Endothelial cell of umbilical vein (primary cell): ENCODE data around the gene RDH13. TPM values are rescaled to one million over a fixed set of nuclear protein-coding genes. Genes with fewer than 3 reads are reported as not detected.
"Not testable (repeated sequence)": the region's sequence is repeated elsewhere in the genome, so short reads cannot be mapped to it uniquely, and the experiment has no call there.

Experiments
- BruUV-seq: library from RNA; stranded (reverse); fragments of 400-500 nt; replicated peaks from 2 replicates; lab custom pipeline; 2021; lab: Mats Ljungman, UMichigan
- CTCF ChIA-PET: fragments of 300-600, 350-600 bp; sonication (Branson Sonifier 250); formaldehyde crosslinking; loops from one replicate; lab custom pipeline; 2021; ENCODE audit warnings: antibody characterized with exemption, inconsistent platforms; lab: Charles Lee
- POLR2A ChIA-PET: fragments of 300-600, 350-600 bp; sonication (Branson Sonifier 250); formaldehyde crosslinking; loops from one replicate; lab custom pipeline; 2021; ENCODE audit warnings: antibody characterized with exemption, inconsistent platforms; lab: Charles Lee
- DNase-seq: peaks from one replicate; pipeline ENCODE4 v3.0.0-alpha.2; 2011; ENCODE audit warnings: low read depth, low spot score
- FAIRE-seq: peaks from 2 replicates; lab custom pipeline; 2011; peaks lifted over from hg19 to GRCh38; lab: Jason Lieb, UNC
- H2AFZ ChIP-seq: 2 replicates; pipeline ENCODE4 v1.6.0; 2012; ENCODE audit warnings: low read depth, low read length, control low read depth, inconsistent platforms
- H3K27ac ChIP-seq: 2 replicates; pipeline ENCODE4 v1.5.1; 2011; ENCODE audit warnings: low read depth, mild to moderate bottlenecking, control low read depth, low read length, moderate library complexity; ENCODE audit not compliant: insufficient read depth
- H3K27me3 ChIP-seq, 2 experiments: 2 replicates each; pipeline versions ENCODE4 v1.6.0 to v1.6.1; 2011; ENCODE audit warnings: low read length in 2 of 2, mixed read lengths in 1 of 2; ENCODE audit not compliant: control insufficient read depth in 2 of 2, insufficient read depth in 2 of 2
- H3K36me3 ChIP-seq, 2 experiments: 2 replicates in 1 of 2; 3 replicates in 1 of 2; pipeline ENCODE4 v1.5.1; 2011; ENCODE audit warnings: low read length in 2 of 2, mild to moderate bottlenecking in 1 of 2, moderate library complexity in 1 of 2; ENCODE audit not compliant: control insufficient read depth in 2 of 2, insufficient read depth in 2 of 2; ENCODE audit errors: extremely low read depth in 1 of 2
- H3K4me1 ChIP-seq: 3 replicates; pipeline ENCODE4 v1.5.1; 2011; ENCODE audit warnings: mild to moderate bottlenecking, low read length; ENCODE audit not compliant: control insufficient read depth, insufficient read depth; ENCODE audit errors: extremely low read depth
- H3K4me2 ChIP-seq: 2 replicates; pipeline ENCODE4 v1.6.1; 2011; ENCODE audit warnings: low read length, control low read depth, mixed read lengths; ENCODE audit not compliant: insufficient read depth
- H3K4me3 ChIP-seq, 3 experiments: fragments of 200-600 bp in 1 of 3; sonication (generic), shearing (Covaris generic) in 1 of 3; replicated peaks in 1 of 3; 2 replicates each; pipeline ENCODE4 v1.5.1; 2011 to 2016; ENCODE audit warnings: control low read depth in 3 of 3, low read length in 3 of 3, mild to moderate bottlenecking in 2 of 3, inconsistent platforms in 1 of 3, low read depth in 1 of 3, moderate library complexity in 1 of 3; ENCODE audit not compliant: insufficient read depth in 1 of 3
- H3K79me2 ChIP-seq: 2 replicates; pipeline ENCODE4 v1.6.0; 2012; ENCODE audit warnings: low read length, inconsistent platforms; ENCODE audit not compliant: control insufficient read depth, insufficient read depth
- H3K9ac ChIP-seq: replicated peaks from 2 replicates; pipeline ENCODE3; 2011; ENCODE audit warnings: low read length, control low read depth; ENCODE audit not compliant: insufficient read depth; ENCODE audit errors: extremely low read depth
- H3K9me1 ChIP-seq: replicated peaks from 3 replicates; pipeline ENCODE4 v1.6.0; 2011; ENCODE audit warnings: mild to moderate bottlenecking, low read length; ENCODE audit not compliant: control insufficient read depth, insufficient read depth; ENCODE audit errors: extremely low read depth
- H3K9me3 ChIP-seq: replicated peaks from 2 replicates; pipeline ENCODE4 v1.5.1; 2012; ENCODE audit warnings: low read length, inconsistent platforms; ENCODE audit not compliant: control insufficient read depth, insufficient read depth
- H4K20me1 ChIP-seq: replicated peaks from 2 replicates; pipeline ENCODE3; 2011; ENCODE audit warnings: mild to moderate bottlenecking, low read length; ENCODE audit not compliant: control insufficient read depth, insufficient read depth; ENCODE audit errors: extremely low read depth
- EZH2 ChIP-seq: IDR thresholded peaks from 2 replicates; pipeline ENCODE4 v1.6.1; 2012; ENCODE audit warnings: borderline replicate concordance, low read depth, mild to moderate bottlenecking, moderate library complexity, low read length, inconsistent platforms; ENCODE audit not compliant: severe bottlenecking
- FOS ChIP-seq: IDR thresholded peaks from 2 replicates; pipeline ENCODE4 v1.6.1; 2011; ENCODE audit warnings: mild to moderate bottlenecking, low read length, moderate library complexity, borderline replicate concordance; ENCODE audit not compliant: insufficient read depth
- JUN ChIP-seq: IDR thresholded peaks from 2 replicates; pipeline ENCODE4 v1.6.1; 2011; ENCODE audit warnings: borderline replicate concordance, low read depth; ENCODE audit not compliant: insufficient read length, insufficient read depth
- POLR2AphosphoS5 ChIP-seq: IDR thresholded peaks from 2 replicates; pipeline ENCODE4 v1.6.1; 2012; ENCODE audit warnings: low read depth, mild to moderate bottlenecking, control low read depth, low read length, moderate library complexity; ENCODE audit not compliant: insufficient read depth
- dilution Hi-C: fragments of 300-500 bp; cut with MboI; formaldehyde crosslinking; loops from one replicate; pipeline ENCODE4 v1.15.0; 2019; ENCODE audit warnings: low sequenced_read_pairs; ENCODE audit not compliant: extremely low pct_ligation_motif_present
- intact Hi-C: fragments of 100-400 bp; cut with micrococcal nuclease; formaldehyde crosslinking; loops from one replicate; pipeline ENCODE4 v1.10.0; 2022
- polyA plus RNA-seq, 4 experiments: library from polyadenylated mRNA; depleted of rRNA in 3 of 4; stranded (reverse) in 3 of 4; unstranded in 1 of 4; fragments of >200 nt; gene quantifications; 2 replicates each; pipeline versions ENCODE4 v1.2.1 to v1.2.3, GENCODE V29; 2011 to 2012; ENCODE audit warnings: missing spikeins in 1 of 4
- total RNA-seq: library from RNA; stranded (reverse); gene quantifications from 2 replicates; pipeline ENCODE4 v1.2.3, GENCODE V29; 2021
- TF ChIP-seq, protein P1 (sequence below), 2 donors: IDR thresholded peaks; 1 replicate in 1 of 2; 2 replicates in 1 of 2; pipeline ENCODE4 v1.5.1; 2011; ENCODE audit warnings: low read length in 2 of 2, mild to moderate bottlenecking in 2 of 2, moderate library complexity in 2 of 2, control low read depth in 1 of 2, inconsistent platforms in 1 of 2, low read depth in 1 of 2; ENCODE audit not compliant: insufficient read depth in 1 of 2; ENCODE audit errors: extremely low read depth in 1 of 2

The RDH13 gene
- total and polyA plus RNA-seq, 2 donors (not counting 3 experiments of a cell fraction or from before 2014, with no cell fraction given) = 8.7 to 19.6 TPM

DNA sequence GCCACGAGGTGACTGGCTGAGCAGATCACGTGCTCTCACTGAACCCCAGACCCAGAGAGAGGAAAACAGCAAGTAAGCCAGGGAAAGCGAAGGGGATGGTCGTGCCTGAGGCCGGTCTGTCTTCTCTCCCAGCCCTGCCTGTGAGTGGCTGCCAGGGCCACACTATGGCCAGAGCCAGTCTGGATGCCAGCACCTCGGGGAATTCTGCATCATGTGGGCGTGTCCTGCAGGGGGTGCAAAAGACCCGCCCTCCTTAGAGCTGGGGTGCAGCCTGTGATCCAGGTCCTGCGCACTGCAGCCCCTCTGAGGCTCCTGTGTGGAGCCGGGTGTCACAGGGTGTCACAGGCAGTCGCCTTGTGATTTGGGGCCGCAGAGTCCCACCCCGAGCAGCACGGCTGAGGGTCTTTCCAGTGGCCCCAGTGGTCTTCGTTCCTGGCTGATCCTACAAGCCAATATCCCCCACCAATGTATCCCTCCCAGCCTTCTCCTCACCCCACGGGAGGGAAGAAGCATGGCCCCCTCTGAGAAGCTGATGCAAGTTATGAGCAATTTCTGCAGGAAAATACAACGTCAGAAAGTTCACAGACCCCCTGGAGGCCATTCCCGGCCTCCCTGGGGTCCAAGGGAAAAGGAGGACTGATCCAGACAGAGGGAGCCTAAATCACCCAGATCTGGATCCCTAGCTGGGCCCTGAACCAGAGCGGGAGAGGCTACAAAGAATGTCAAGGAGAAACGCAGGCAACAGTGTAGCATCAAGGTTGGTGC is 46.8 kb upstream of the RDH13 start:
- Histone ChIP-seq H3K4me3 (no peak overlapping the region), H3K9me3 (no peaks in the 10 kb centered on the region), H3K27ac (no peak overlapping the region), H2AFZ (no peak overlapping the region), H4K20me1 (no peaks in the 10 kb centered on the region), H3K4me1 (no peaks in the 10 kb centered on the region), H3K9me1 (no peaks in the 10 kb centered on the region), H3K4me2 (no peak overlapping the region), H3K36me3 (peaks cover 2 to 4% of the 10 kb centered on the region in 2 experiments), H3K27me3 (no peaks in the 10 kb centered on the region), H3K79me2 (peaks cover 42% of the 10 kb centered on the region), H3K9ac (no peak overlapping the region)
- dilution Hi-C loops (no loop called here), intact Hi-C loops (no loop called here)
- POLR2A ChIA-PET = no interaction called here
- FAIRE-seq (no peak), DNase-seq (no peak)
- CTCF ChIA-PET = no interaction called here
- BruUV-seq = no TSS peak
- TF ChIP-seq FOS = no peak
- TF ChIP-seq, protein P1, sequence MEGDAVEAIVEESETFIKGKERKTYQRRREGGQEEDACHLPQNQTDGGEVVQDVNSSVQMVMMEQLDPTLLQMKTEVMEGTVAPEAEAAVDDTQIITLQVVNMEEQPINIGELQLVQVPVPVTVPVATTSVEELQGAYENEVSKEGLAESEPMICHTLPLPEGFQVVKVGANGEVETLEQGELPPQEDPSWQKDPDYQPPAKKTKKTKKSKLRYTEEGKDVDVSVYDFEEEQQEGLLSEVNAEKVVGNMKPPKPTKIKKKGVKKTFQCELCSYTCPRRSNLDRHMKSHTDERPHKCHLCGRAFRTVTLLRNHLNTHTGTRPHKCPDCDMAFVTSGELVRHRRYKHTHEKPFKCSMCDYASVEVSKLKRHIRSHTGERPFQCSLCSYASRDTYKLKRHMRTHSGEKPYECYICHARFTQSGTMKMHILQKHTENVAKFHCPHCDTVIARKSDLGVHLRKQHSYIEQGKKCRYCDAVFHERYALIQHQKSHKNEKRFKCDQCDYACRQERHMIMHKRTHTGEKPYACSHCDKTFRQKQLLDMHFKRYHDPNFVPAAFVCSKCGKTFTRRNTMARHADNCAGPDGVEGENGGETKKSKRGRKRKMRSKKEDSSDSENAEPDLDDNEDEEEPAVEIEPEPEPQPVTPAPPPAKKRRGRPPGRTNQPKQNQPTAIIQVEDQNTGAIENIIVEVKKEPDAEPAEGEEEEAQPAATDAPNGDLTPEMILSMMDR (IDR thresholded peaks at IDR 0.05; ENCODE audit: extremely low read depth in 1 of 2, insufficient read depth in 1 of 2, low read depth in 1 of 2, low read length in 2 of 2) = no peak
- no peak for TF ChIP-seq EZH2
- no peak for TF ChIP-seq POLR2AphosphoS5
- no peak for TF ChIP-seq JUN

DNA sequence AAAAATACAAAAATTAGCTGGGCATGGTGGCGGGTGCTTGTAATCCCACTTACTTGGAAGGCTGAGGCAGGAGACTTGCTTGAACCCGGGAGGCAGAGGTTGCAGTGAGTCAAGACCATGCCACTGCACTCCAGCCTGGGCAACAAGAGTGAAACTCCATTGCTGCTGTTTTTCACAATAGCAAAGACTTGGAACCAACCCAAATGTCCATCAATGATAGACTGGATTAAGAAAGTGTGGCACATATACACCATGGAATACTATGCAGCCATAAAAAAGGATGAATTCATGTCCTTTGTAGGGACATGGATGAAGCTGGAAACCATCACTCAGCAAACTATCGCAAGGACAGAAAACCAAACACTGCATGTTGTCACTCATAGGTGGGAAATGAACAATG is 44.3 kb upstream of the RDH13 start:
- H3K79me2 ChIP-seq = peaks cover 19% of the 10 kb centered on the region
- CTCF ChIA-PET, BruUV-seq: not testable (repeated sequence)

More for the DNA sequence above, 44.3 kb upstream of the RDH13 start:
- H3K4me2 ChIP-seq, FAIRE-seq, H3K4me3 ChIP-seq, H3K27me3 ChIP-seq, DNase-seq, H3K36me3 ChIP-seq, H3K9me3 ChIP-seq, H3K4me1 ChIP-seq, POLR2A ChIA-PET, H2AFZ ChIP-seq, dilution Hi-C loops, H3K27ac ChIP-seq, H4K20me1 ChIP-seq, H3K9ac ChIP-seq, intact Hi-C loops, H3K9me1 ChIP-seq: not testable (repeated sequence)
